Hematopoietic multipotent progenitor cell treated with erythropoietin and hydrocortisone succinate and interleukin-3 and kit ligand, for 15 days (in vitro differentiated cells): ENCODE measurements around the gene YIPF1.
A peak's percentile ranks its signal among the peaks of the same experiment; 100 is the strongest.

Experiments used
- DNase-seq: peaks from one replicate; pipeline ENCODE4 v3.0.0-alpha.2; 2015; ENCODE audit warnings: low spot score

The YIPF1 gene

DNA sequence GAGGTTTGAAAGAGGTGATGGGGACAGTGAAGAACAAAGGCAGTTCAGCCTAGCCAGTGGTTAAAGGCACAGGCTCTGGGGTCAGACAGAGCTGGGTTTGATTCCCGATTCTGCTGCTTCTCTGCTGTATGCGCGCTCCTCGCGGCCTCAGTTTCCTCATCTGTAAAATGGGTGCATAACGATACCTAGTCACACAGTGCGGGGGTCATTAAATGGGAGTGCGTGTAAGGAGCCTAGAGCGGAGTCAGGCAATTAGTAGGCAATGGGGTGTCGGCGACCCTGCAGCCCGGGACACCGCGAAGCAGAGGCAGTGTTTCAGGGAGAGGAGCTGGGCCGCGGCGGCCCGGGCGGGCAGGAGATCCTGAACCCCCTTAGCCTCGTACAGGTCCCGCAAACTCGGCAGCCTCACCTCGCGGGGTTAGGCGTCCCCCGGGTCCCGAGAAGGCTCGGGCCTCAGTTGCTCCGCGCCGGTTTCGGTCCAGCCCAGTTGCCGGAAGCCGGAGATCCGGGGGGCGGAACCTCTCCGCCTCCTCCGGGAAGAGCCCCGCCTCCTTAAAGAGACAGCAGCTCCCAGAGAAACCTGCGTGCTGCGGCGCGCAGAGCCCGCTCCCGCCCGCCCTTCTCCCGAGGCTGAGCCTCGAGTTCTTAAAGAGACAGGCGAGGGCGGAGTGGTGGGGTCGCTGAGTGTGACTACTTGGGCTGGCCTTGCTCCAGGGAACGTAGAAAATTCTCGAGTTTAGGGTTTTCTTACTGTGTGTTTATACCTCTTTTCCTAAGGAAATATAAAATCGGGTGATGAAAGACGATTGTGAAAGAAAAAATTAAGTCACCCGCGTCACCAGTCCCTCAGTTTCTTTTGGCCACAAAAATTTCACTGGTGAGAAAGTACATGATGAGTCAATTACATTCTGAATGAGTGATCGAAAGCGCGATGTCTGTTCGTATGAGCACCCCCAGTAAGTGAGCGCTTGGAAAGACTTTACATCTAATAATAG lies at the start of gene YIPF1:
Gene YIPF1, minus strand, starts transcription at position 494 of the 995 bp plus-strand sequence. CDS start 860 bp downstream, outside the sequence.
- peak; percentile 90 for DNase-seq

DNA sequence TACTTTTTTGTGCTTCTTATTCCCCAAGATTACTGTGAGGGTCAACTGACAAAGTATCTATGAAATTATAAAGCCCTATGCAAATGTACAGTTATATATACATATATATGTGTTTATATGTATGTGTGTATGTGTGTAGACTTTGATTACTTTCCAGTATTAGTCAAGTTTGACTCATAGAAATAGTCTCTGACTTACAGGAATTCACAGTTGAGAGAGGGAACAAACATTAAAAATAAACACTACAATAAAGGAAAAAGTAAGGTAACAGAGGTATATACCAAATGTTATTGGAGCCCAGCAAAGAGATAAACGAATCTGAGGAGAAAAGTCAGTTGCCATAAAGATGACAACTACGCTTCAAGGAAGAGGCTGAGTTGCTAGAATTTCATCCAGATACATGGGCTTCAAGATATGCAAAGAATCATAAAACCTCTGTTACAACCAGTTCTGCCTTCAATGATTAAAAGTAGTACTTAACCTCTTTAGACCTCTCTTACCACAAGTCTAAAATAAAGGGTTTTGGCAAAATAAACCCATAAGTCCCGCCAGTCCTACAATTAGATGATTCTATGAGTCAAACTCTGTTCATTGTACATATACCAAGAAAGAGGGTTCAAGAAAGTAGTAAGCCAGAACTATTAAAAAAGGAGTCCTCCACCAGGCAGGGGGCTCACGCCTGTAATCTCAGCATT lies 48.7 kb upstream of the YIPF1 start:
- no peak for DNase-seq

GRCh38 chr1:53936430-53936829 lies 46.8 kb upstream of the YIPF1 start:
- no peak for DNase-seq

- no peak for DNase-seq
These were observed 44.7 kb upstream of the YIPF1 start for GRCh38 chr1:53934170-53934765.

- no peak for DNase-seq
These were observed 41.9 kb upstream of the YIPF1 start for GRCh38 chr1:53931523-53931922.

DNA sequence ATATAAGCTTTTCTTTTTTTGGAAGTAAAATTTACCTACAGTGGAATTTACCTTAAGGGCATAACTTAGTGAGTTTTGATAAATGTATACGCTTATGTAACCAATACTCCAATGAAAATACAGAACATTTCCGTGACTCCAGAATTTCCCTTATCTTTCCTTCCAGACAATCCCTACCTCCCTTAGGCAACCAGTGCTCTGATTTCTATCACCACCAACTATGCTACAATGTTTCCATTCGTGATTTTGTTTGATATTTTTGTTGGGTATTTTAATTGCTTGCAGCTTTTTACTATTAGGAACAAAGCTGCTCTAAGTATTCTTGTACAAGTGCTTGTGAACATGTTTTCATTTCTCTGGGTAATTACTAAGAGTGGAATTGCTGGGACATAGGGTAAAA lies 41.3 kb upstream of the YIPF1 start:
- no peak for DNase-seq

DNA sequence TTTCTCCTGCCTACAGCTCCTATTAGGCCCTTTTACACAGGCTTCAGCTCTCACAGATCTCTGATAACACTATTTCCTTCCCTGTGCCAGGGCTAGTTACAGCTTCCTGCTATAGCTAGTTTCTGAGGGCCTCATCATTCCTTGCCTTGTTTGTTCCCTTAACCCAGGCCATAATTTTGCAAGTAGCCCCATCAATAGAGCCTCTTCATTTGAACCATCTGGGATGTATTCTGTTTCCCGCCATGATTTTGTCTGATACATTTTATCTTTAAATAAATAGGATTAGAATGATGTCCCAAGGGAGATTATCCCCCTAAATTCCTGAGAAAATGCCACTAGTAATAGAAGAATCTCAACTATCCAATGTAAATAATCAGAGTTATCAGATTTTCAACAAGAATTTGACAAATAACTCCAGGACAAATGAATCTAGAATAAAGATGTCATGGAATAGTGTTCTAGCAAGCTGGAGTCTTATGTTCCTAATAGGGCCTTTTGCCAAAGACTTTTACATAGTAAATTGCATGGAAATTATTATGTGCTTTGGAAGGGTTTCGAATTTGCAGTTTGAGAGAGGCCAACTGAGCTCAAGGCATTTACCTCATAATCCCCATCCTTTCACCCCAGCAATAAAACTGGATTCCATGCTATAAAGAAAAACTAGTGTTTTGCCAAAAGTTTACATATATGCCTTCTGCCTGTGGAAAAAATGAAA lies 39.8 kb upstream of the YIPF1 start:
- DNase-seq: no peak

- no peak for DNase-seq
These were observed 37.8 kb upstream of the YIPF1 start for GRCh38 chr1:53927376-53927881.

GRCh38 chr1:53919675-53920066 lies 30.1 kb upstream of the YIPF1 start:
- no peak for DNase-seq

- DNase-seq: no peak
These were observed 28.7 kb upstream of the YIPF1 start for GRCh38 chr1:53918343-53918742.

- peak; percentile 43 for DNase-seq
These were observed 23.9 kb upstream of the YIPF1 start for GRCh38 chr1:53913352-53914033.

DNA sequence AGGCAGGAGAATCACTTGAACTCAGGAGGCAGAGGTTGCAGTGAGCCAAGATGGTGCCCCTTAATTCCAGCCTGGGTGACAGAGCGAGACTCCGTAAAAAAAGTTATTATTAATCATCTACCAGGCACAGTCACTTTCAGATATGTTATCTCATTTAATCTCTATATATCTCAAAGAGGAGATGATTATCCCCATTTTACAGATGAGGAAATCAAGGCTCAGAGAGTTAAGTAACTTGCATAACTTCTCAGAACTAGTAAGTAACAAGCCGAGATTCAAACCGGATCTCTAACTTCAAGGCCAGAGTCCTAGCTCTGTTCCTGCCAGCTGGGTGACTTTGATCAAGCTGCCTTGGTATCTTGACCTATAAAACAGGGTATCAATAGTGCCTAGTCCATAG lies 21.8 kb upstream of the YIPF1 start:
- DNase-seq: no peak

DNA sequence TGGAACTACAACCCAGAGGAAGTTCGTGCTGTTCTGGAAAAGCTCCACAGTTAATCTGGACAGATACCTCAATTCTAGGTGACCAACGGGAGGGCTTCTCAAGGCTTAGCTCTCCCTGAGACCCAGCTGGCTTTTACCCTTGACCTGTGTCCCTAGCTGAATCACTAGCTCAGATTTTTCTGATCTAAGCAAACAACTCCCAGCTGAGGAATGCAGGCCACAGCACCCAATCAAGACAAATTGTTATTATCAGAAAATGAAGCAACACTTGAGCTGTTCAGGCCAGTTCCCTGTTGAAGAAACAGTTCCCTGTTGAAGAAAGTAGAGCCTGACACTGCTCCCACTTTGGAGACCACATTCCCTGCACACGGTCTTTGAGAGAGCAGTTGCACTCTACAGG lies 20.3 kb upstream of the YIPF1 start:
- no peak for DNase-seq

DNA sequence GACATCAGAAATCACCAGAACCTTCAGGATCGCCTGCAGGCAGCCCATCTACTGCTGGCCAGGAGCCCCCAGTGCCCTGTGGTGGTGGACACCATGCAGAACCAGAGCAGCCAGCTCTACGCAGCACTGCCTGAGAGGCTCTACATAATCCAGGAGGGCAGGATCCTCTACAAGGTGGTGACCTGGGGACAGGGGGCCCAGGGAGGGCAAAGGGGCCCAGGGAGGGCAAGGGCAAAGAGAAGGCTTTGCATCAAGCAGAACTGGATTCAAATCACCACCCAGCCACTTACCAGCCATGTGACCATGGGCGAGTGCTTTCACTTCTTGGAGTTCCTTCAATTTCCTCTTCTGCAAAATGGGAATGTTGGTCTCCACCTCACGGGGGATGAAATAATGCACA lies 16.5 kb upstream of the YIPF1 start:
- DNase-seq: no peak

DNA sequence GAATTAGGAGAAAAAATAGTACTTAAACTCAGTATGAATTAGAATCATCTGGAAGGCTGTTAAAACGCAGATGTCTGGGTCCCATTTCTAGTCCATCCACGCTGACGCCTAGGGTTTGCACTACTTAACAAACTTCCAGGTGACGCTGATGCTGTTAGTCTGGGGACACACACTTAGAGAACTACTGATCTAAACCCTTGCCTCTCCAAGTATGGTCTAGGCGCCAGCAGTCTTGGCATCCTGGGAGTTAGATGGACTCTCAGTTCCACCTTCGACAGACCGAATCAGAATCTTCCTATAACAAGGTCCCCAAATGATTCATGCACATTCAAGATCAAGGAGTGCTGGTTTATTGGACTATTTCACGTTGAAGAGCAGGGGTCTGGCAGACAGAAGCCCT lies 15.9 kb upstream of the YIPF1 start:
- no peak for DNase-seq

DNA sequence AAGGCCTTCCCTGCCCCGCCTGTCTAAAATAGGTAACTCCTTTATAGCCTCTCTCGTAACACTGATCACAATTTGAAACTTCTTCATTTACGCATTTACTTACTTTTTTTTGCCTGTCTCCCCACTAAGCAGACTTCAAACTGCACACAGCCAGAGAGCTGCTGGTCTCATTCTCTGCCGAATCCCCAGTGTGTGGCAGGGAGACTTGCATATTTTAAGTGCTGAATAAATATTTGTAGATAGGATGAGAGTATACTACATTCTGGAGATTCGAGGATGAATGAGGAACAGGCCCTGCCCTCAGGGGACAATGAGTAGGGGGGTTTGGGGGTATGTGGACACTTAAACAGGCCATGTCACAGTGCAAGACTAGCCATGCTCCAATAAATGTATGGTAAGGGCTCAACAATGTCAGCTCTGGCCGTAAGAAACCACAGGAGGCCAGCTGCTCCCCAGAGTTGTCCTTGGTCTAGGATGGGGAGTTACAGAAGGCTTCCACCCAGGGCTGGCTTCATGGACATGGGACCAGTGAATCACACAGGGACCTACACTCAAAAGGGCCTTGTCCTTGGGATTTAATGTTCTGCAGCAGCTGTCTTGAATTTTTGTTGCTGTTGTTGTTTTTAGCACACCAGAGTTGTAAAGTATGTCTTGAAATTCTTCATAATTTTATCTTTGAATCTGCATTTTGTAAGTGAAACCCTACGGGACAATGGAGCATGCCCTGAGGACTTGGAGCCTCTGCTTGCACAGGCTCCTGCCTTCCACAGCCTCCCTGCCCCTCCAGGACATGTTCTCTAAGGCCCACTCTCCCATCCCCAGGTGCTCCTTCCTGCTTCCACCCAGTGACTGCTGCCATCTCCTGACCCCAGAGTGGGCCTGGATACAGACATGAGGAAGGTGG lies 12.9 kb upstream of the YIPF1 start:
- DNase-seq: no peak

DNA sequence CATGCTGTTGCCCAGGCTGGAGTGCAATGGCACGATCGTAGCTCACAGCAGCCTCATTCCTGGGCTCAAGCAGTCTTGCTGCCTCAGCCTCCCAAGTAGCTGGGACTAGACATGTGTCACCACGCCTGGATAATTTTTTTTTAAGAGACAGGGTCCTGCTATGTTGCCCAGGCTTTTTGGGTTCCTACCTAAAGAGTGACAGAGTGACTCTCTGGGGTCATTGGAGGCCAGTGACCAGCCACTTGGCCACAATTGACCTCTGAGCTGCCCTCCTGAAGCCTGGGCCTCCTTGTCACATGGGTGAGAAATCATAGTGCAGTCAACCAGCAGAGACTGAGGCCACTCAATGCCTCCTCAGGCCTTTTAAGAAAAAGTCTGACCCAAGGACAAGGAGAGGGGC lies 10.1 kb upstream of the YIPF1 start:
- DNase-seq: no peak

DNA sequence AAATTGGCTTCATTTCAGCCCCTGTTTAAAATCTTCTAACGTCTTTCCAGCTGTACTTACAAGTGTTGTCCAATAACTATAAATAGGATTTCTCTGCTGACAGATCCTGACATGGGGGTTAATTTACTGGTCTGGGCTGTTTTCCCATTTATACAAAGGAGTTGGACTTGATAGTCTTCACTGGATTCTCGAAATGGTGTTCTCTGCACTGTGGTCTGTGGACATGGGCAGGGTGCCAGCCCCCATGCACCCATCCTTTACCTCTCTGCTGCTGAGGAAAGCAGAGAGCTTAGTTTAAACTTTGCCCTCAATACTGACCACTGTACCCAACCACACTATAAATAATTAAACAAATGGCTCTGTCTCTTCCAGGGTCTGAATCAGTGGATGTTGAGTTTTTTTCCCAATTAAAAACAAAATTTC lies 9.6 kb upstream of the YIPF1 start:
- no peak for DNase-seq

DNA sequence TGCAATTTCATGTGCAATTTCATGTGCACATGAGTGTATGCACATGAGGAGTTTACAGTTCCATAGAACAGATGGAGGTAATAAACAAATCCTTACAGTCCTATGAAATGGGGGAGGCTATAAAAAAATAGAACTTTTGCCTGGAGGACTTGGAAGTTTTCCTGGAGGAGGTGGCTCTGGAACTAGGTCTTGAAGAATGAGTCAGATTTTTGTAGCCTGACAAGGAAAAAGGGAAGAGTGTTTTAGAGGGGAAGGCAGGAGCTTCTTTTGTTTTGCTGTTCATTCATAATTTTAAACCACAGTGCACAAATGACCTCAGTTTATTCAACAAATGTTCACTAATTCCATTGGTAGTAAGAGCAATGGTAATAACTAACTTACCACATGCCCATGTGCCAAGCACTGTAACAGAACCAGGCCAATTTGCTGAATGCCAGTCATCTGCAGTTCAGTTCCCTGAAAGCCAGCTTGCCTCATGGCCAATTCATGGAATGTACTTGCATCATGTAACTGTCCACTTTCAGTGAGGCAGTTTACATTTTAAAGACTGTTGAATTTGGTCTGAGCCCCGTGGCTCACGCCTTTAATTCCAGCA lies 7.1 kb upstream of the YIPF1 start:
- no peak for DNase-seq

- no peak for DNase-seq
These were observed 5.8 kb upstream of the YIPF1 start for GRCh38 chr1:53895421-53895820.
